Calu3 (cell line): ENCODE measurements around the gene SIRPG. TPM values are rescaled to one million over a fixed set of nuclear protein-coding genes. Genes with fewer than 3 reads are reported as not detected.
A peak's percentile ranks its signal among the peaks of the same experiment; 100 is the strongest.

Source experiments
- BruUV-seq: library from RNA; stranded (reverse); fragments of 400-500 nt; replicated peaks from 2 replicates; lab custom pipeline; 2021; lab: Mats Ljungman, UMichigan
- CTCF ChIA-PET: fragments of 300-600 bp; sonication (Branson Sonifier 250); formaldehyde crosslinking; loops from one replicate; lab custom pipeline; 2022; ENCODE audit warnings: antibody characterized with exemption; lab: Charles Lee
- DNase-seq: peaks from one replicate; pipeline ENCODE4 v3.0.0; 2022
- H3K27ac Mint-ChIP-seq: one replicate; pipeline ENCODE4 v1.8.0; 2022; ENCODE audit warnings: mixed read lengths; ENCODE audit not compliant: unreplicated experiment
- H3K27me3 Mint-ChIP-seq: one replicate; pipeline ENCODE4 v1.8.0; 2022; ENCODE audit warnings: mixed read lengths; ENCODE audit not compliant: unreplicated experiment
- H3K36me3 Mint-ChIP-seq: one replicate; pipeline ENCODE4 v1.8.0; 2022; ENCODE audit warnings: mild to moderate bottlenecking, moderate library complexity, mixed read lengths; ENCODE audit not compliant: insufficient read depth, unreplicated experiment
- H3K4me1 Mint-ChIP-seq: one replicate; pipeline ENCODE4 v1.8.0; 2022; ENCODE audit warnings: mild to moderate bottlenecking, low read depth, mixed read lengths; ENCODE audit not compliant: unreplicated experiment
- H3K4me3 Mint-ChIP-seq: one replicate; pipeline ENCODE4 v1.8.0; 2022; ENCODE audit warnings: mild to moderate bottlenecking, low read depth, moderate library complexity, mixed read lengths; ENCODE audit not compliant: unreplicated experiment
- H3K9me3 Mint-ChIP-seq: one replicate; pipeline ENCODE4 v1.8.0; 2022; ENCODE audit warnings: low read depth, mixed read lengths; ENCODE audit not compliant: unreplicated experiment
- CTCF ChIP-seq: fragments of 200-600 bp; IDR thresholded peaks from one replicate; pipeline ENCODE4 v1.8.0; 2022; ENCODE audit warnings: antibody characterized with exemption; ENCODE audit not compliant: unreplicated experiment
- intact Hi-C: fragments of 100-400 bp; cut with micrococcal nuclease; formaldehyde crosslinking; loops from one replicate; pipeline ENCODE4 v1.10.0; 2022; ENCODE audit not compliant: unreplicated experiment
- total RNA-seq: library from RNA; stranded (reverse); gene quantifications from 2 replicates; pipeline ENCODE4 v1.2.3, GENCODE V29; 2022

SIRPG gene
- total RNA-seq, 1 experiment from 2014 or later, result not detected

GRCh38 chr20:1632178-1632577 lies 25.4 kb downstream of the SIRPG start:
- peak overlapping the region; percentile 12 for H3K27ac Mint-ChIP-seq
- CTCF ChIA-PET, result no interaction called here

GRCh38 chr20:1631309-1632151 lies 26.0 kb downstream of the SIRPG start:
- Mint-ChIP-seq H3K4me3 (no peak overlapping the region), H3K27ac (no peak overlapping the region), H3K9me3 (no peaks in the 10 kb centered on the region), H3K4me1 (peaks cover 28% of the 10 kb centered on the region), H3K27me3 (peaks cover 12% of the 10 kb centered on the region), H3K36me3 (no peaks in the 10 kb centered on the region)
- intact Hi-C loops, result no loop called here
- DNase-seq, result no peak
- TF ChIP-seq CTCF, result no peak
- BruUV-seq, result no TSS peak
- CTCF ChIA-PET, result no interaction called here

More at GRCh38 chr20:1632178-1632577, 25.4 kb downstream of the SIRPG start:
- peaks cover 35% of the 10 kb centered on the region for H3K4me1 Mint-ChIP-seq
- intact Hi-C loops, result no loop called here
- peak overlapping the region; percentile 6 for H3K4me3 Mint-ChIP-seq
- no peaks in the 10 kb centered on the region for H3K9me3 Mint-ChIP-seq
- no peak for TF ChIP-seq CTCF
- H3K27me3 Mint-ChIP-seq, result peaks cover 12% of the 10 kb centered on the region
- DNase-seq, result no peak
- H3K36me3 Mint-ChIP-seq, result no peaks in the 10 kb centered on the region
- BruUV-seq, result no TSS peak

GRCh38 chr20:1630186-1630585 lies 27.4 kb downstream of the SIRPG start:
- no peak overlapping the region for H3K4me3 Mint-ChIP-seq
- H3K4me1 Mint-ChIP-seq, result peaks cover 23% of the 10 kb centered on the region
- no peaks in the 10 kb centered on the region for H3K9me3 Mint-ChIP-seq
- CTCF ChIA-PET, result no interaction called here
- H3K36me3 Mint-ChIP-seq, result no peaks in the 10 kb centered on the region
- no peak for DNase-seq
- peaks cover 12% of the 10 kb centered on the region for H3K27me3 Mint-ChIP-seq
- no peak overlapping the region for H3K27ac Mint-ChIP-seq
- TF ChIP-seq CTCF, result no peak
- intact Hi-C loops, result no loop called here
- no TSS peak for BruUV-seq

- no peak overlapping the region for H3K4me3 Mint-ChIP-seq
- CTCF ChIA-PET, result no interaction called here
- intact Hi-C loops, result no loop called here
- peaks cover 23% of the 10 kb centered on the region for H3K4me1 Mint-ChIP-seq
- H3K9me3 Mint-ChIP-seq, result no peaks in the 10 kb centered on the region
- no TSS peak for BruUV-seq
- no peak overlapping the region for H3K27ac Mint-ChIP-seq
- TF ChIP-seq CTCF, result no peak
- no peak for DNase-seq
- no peaks in the 10 kb centered on the region for H3K36me3 Mint-ChIP-seq
- peaks cover 12% of the 10 kb centered on the region for H3K27me3 Mint-ChIP-seq
Observed at GRCh38 chr20:1629321-1629720, 28.3 kb downstream of the SIRPG start.
